ENCODE results near the gene TFAP2C. TPM values are rescaled to one million over a fixed set of nuclear protein-coding genes. Genes with fewer than 3 reads are reported as not detected.

TFAP2C gene
- total RNA-seq, 2 donors from 2014 or later, result 9.4 to 22.4 TPM

DNA sequence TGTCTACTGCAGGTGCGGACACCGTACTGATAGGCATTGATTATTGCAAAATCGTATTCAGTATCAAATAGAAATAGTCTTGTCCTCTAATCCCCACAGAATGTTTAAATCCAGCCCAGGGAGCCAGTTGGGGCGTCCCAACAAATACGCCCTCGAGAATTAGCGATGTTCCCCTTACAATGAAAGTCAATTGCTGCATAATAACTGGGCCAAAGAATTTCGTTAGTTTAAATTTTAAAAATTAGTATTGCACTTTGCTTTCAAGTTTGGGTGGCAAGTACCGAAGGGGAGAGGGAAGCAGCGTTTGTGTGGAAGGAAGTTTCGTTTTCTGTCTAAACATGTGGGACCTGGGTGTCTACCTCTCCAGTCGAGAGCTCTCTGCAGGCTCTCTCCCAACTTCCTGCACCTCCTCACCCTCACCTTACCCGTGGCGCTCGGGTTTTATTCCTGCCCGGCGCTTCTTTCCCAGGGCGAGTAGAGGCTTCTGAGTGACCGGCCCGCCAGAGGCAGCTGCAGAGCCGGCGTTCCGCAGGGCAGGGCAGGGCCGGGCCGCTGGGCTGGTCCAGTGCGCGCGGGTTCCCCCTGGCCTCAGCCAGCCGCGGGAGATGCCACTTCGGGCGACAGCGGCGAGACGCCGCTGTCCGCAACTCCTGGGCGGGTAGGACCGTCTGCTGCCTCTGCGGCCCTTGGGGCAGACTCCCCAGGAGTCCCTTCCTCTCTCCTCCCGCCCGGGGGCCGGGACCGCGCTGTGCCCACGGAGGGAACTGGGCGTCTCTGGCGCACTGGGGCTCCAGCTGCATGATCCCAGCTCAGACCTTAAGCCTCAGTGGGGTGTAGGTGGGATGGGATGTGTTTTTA lies 862 bp upstream of the TFAP2C start:
- no peak for TF ChIP-seq POLR2A (IDR thresholded peaks at IDR 0.05)
- TF ChIP-seq POLR2AphosphoS5 (IDR thresholded peaks at IDR 0.05), result no peak
- TF ChIP-seq, protein P1, sequence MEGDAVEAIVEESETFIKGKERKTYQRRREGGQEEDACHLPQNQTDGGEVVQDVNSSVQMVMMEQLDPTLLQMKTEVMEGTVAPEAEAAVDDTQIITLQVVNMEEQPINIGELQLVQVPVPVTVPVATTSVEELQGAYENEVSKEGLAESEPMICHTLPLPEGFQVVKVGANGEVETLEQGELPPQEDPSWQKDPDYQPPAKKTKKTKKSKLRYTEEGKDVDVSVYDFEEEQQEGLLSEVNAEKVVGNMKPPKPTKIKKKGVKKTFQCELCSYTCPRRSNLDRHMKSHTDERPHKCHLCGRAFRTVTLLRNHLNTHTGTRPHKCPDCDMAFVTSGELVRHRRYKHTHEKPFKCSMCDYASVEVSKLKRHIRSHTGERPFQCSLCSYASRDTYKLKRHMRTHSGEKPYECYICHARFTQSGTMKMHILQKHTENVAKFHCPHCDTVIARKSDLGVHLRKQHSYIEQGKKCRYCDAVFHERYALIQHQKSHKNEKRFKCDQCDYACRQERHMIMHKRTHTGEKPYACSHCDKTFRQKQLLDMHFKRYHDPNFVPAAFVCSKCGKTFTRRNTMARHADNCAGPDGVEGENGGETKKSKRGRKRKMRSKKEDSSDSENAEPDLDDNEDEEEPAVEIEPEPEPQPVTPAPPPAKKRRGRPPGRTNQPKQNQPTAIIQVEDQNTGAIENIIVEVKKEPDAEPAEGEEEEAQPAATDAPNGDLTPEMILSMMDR (IDR thresholded peaks at IDR 0.05), result no peak
- H3K4me3 ChIP-seq, result peak overlapping the region; percentile 58 to 74
- peaks cover 3% of the 10 kb centered on the region for H3K27me3 ChIP-seq (replicated peaks; ENCODE audit: insufficient read depth)
- 35% methylated on average over 46 of the region's 48 CpGs for WGBS
- H3K27ac ChIP-seq, result no peak overlapping the region
- DNase-seq (ENCODE audit: low spot score), result no peak
- no peaks in the 10 kb centered on the region for H3K36me3 ChIP-seq
- intact Hi-C loops (cut with DNase I), result no loop called here
- no peaks in the 10 kb centered on the region for H3K4me1 ChIP-seq (replicated peaks)
- H3K9me3 ChIP-seq, result no peaks in the 10 kb centered on the region

DNA sequence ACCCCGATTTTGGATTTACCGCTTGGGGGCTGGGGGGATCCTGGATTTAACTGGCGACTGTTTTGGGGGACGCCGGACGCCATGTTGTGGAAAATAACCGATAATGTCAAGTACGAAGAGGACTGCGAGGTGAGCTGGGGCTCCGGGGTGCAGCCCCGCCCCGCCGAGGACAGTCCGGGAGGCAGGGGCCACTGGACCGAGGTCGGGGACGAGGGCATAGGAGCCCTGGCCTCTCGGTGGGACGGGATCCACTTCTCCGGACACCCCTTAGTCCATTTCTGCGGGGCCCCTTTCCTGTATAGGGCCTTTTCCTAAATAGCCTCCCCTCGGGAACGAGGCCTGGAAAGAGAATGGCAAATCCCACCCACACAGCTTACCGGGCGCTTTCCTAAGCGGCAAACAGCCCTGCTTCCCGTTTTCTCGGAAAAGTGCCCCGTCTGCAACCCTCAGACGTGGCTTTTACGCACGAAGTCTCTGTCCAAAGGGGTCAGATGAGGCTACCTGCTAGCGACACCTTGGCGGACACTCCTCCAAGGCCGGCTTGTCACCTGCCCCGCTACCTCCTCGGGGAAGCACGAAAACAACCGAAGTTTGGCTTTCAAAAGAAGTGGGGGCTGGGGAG lies 469 bp downstream of the TFAP2C start:
- no peak for TF ChIP-seq POLR2AphosphoS5 (IDR thresholded peaks at IDR 0.05)
- TF ChIP-seq POLR2A (IDR thresholded peaks at IDR 0.05), result no peak
- TF ChIP-seq, protein P1 (IDR thresholded peaks at IDR 0.05), result no peak
- H3K27me3 ChIP-seq (replicated peaks; ENCODE audit: insufficient read depth), result peaks cover 3% of the 10 kb centered on the region
- under 1% methylated on average over 37 of the region's 39 CpGs for WGBS
- intact Hi-C loops (cut with DNase I), result no loop called here
- H3K36me3 ChIP-seq, result no peaks in the 10 kb centered on the region
- H3K9me3 ChIP-seq, result no peaks in the 10 kb centered on the region
- DNase-seq (ENCODE audit: low spot score), result peak; percentile 17
- H3K4me1 ChIP-seq (replicated peaks), result no peaks in the 10 kb centered on the region
- peak overlapping the region; percentile 85 to 91 for H3K27ac ChIP-seq
- peak overlapping the region; percentile 58 to 74 for H3K4me3 ChIP-seq

- peaks cover 3% of the 10 kb centered on the region for H3K27me3 ChIP-seq (replicated peaks; ENCODE audit: insufficient read depth)
Observed at GRCh38 chr20:56630086-56630493, 984 bp downstream of the TFAP2C start.

GRCh38 chr20:56630506-56631317 lies 1.6 kb downstream of the TFAP2C start:
- peak; percentile 24 for DNase-seq (ENCODE audit: low spot score)
- H3K4me1 ChIP-seq (replicated peaks), result no peaks in the 10 kb centered on the region
- peaks cover 3% of the 10 kb centered on the region for H3K27me3 ChIP-seq (replicated peaks; ENCODE audit: insufficient read depth)
- H3K27ac ChIP-seq, result peak overlapping the region; percentile 85 to 91
- no peaks in the 10 kb centered on the region for H3K9me3 ChIP-seq
- H3K36me3 ChIP-seq, result no peaks in the 10 kb centered on the region
- intact Hi-C loops (cut with DNase I), result no loop called here
- TF ChIP-seq POLR2A (IDR thresholded peaks at IDR 0.05), result no peak
- TF ChIP-seq, protein P1 (IDR thresholded peaks at IDR 0.05), result no peak
- TF ChIP-seq POLR2AphosphoS5 (IDR thresholded peaks at IDR 0.05), result no peak
- 2% methylated on average over 55 of the region's 82 CpGs for WGBS
- H3K4me3 ChIP-seq, result peak overlapping the region; percentile 58 to 74

More at GRCh38 chr20:56630086-56630493, 984 bp downstream of the TFAP2C start:
- Histone ChIP-seq H3K27ac (peak overlapping the region; percentile 85 to 91), H3K4me1 (replicated peaks) (no peaks in the 10 kb centered on the region), H3K9me3 (no peaks in the 10 kb centered on the region), H3K4me3 (peak overlapping the region; percentile 58 to 74), H3K36me3 (no peaks in the 10 kb centered on the region)
- intact Hi-C loops (cut with DNase I), result no loop called here
- WGBS, result 1% methylated on average over 38 of the region's 38 CpGs
- peak; percentile 93 for DNase-seq (ENCODE audit: low spot score)
- TF ChIP-seq POLR2AphosphoS5 (IDR thresholded peaks at IDR 0.05), result peak; percentile 79
- TF ChIP-seq, protein P1 (IDR thresholded peaks at IDR 0.05), result peak in 3 of 4 experiments; percentile 56 to 83 (median 72)
- peak; percentile 29 for TF ChIP-seq POLR2A (IDR thresholded peaks at IDR 0.05)

All from prostate gland (tissue), 2 donors.